ENCODE measurements around the gene GLG1.

- TF ChIP-seq CTCF (IDR thresholded peaks at IDR 0.05) (no peak), PBX3 (IDR thresholded peaks at IDR 0.05) (no peak), RNF2 (IDR thresholded peaks at IDR 0.05; ENCODE audit: borderline replicate concordance, low read depth) (no peak), HOXA7 (CRISPR knock-in tag; IDR thresholded peaks at IDR 0.05) (no peak), NR3C1 (IDR thresholded peaks at IDR 0.05) (no peak)
Observed at GRCh38 chr16:74591876-74592650, 14.9 kb downstream of the GLG1 start.

All from A549 (cell line).